SKM-1 (cell line): ENCODE measurements around the gene ZNF274.
"Not testable (repeated sequence)": the region's sequence is repeated elsewhere in the genome, so short reads cannot be mapped to it uniquely, and the experiment has no call there.

Experiments
- DNase-seq: peaks from one replicate; lab custom pipeline; 2025; ENCODE audit not compliant: unreplicated experiment; lab: John Stamatoyannopoulos, UW

ZNF274 gene

GRCh38 chr19:58212336-58213074 lies 29.6 kb downstream of the ZNF274 start:
- DNase-seq, result no peak

- no peak for DNase-seq
Measured at GRCh38 chr19:58213075-58213369, 30.2 kb downstream of the ZNF274 start.

- DNase-seq, result no peak
Measured at GRCh38 chr19:58217069-58217481, 34.2 kb downstream of the ZNF274 start.

GRCh38 chr19:58217607-58218391 lies 34.9 kb downstream of the ZNF274 start:
- DNase-seq, result no peak

- no peak for DNase-seq
Measured at GRCh38 chr19:58218899-58219298, 36.0 kb downstream of the ZNF274 start.

- no peak for DNase-seq
Measured at GRCh38 chr19:58227964-58228584, 45.2 kb downstream of the ZNF274 start.

- no peak for DNase-seq
Measured at GRCh38 chr19:58228585-58229254, 45.9 kb downstream of the ZNF274 start, which contains the start of gene ZNF544. Gene ZNF544 (plus strand): TSS chr19:58228914. CDS start chr19:58244024, 15,110 bp downstream.

GRCh38 chr19:58229255-58229639 lies 46.4 kb downstream of the ZNF274 start:
- DNase-seq, result no peak

- no peak for DNase-seq
Measured at GRCh38 chr19:58237324-58237723, 54.5 kb downstream of the ZNF274 start.

GRCh38 chr19:58243351-58243750 lies 60.5 kb downstream of the ZNF274 start:
- no peak for DNase-seq

GRCh38 chr19:58248886-58249285 lies 66.0 kb downstream of the ZNF274 start:
- DNase-seq, result no peak

GRCh38 chr19:58252102-58252685 lies 69.3 kb downstream of the ZNF274 start:
- DNase-seq, result no peak

- DNase-seq, result not testable (repeated sequence)
Measured at GRCh38 chr19:58258259-58258658, 75.4 kb downstream of the ZNF274 start.

- DNase-seq, result no peak
Measured at GRCh38 chr19:58261600-58261967, 78.7 kb downstream of the ZNF274 start.

GRCh38 chr19:58261968-58262921 lies 79.4 kb downstream of the ZNF274 start:
- no peak for DNase-seq

- no peak for DNase-seq
Measured at GRCh38 chr19:58262922-58263296, 80.0 kb downstream of the ZNF274 start.
